HepG2 (cell line): ENCODE results near the gene SLA2. TPM values are rescaled to one million over a fixed set of nuclear protein-coding genes. Genes with fewer than 3 reads are reported as not detected.

Source experiments
- AGO2 ChIP-seq: fragments of 200-400 bp; formaldehyde crosslinking; optimal IDR thresholded peaks from 2 replicates; pipeline ENCODE3; 2017; ENCODE audit warnings: mild to moderate bottlenecking, low read depth, low read length, moderate library complexity
- ETS1 ChIP-seq: sonication (generic); formaldehyde crosslinking; IDR thresholded peaks from 2 replicates; pipeline ENCODE4 v1.4.0; 2020; ENCODE audit warnings: missing genetic modification reagents
- GMEB1 ChIP-seq: sonication (generic); formaldehyde crosslinking; IDR thresholded peaks from 2 replicates; pipeline ENCODE4 v1.5.1; 2020; ENCODE audit warnings: missing genetic modification reagents, mild to moderate bottlenecking, borderline replicate concordance
- HBP1 ChIP-seq: IDR thresholded peaks from 2 replicates; pipeline ENCODE4 v1.6.1; 2016; ENCODE audit warnings: low read depth, control low read depth
- HIVEP1 ChIP-seq: sonication (generic); formaldehyde crosslinking; IDR thresholded peaks from 2 replicates; pipeline ENCODE4 v1.4.0; 2020; ENCODE audit warnings: mild to moderate bottlenecking, missing genetic modification reagents
- HNRNPL ChIP-seq: fragments of 200-400 bp; formaldehyde crosslinking; IDR thresholded peaks from 2 replicates; pipeline ENCODE4 v1.6.1; 2017; ENCODE audit warnings: mild to moderate bottlenecking, low read depth, low read length
- KDM6A ChIP-seq: IDR thresholded peaks from 2 replicates; pipeline ENCODE4 v1.6.1; 2016; ENCODE audit warnings: low read depth
- MIER2 ChIP-seq: IDR thresholded peaks from 2 replicates; pipeline ENCODE4 v1.6.1; 2016; ENCODE audit warnings: missing biosample characterization, missing genetic modification reagents
- RAD51 ChIP-seq: fragments of 450-650 bp; IDR thresholded peaks from 2 replicates; pipeline ENCODE4 v1.6.1; 2016; ENCODE audit warnings: borderline replicate concordance
- RXRA ChIP-seq: sonication (generic); formaldehyde crosslinking; IDR thresholded peaks from 2 replicates; pipeline ENCODE4 v1.5.1; 2020; ENCODE audit warnings: missing genetic modification reagents
- SIX4 ChIP-seq: sonication (generic); formaldehyde crosslinking; IDR thresholded peaks from 2 replicates; pipeline ENCODE4 v1.4.0; 2020; ENCODE audit warnings: missing genetic modification reagents
- SMARCC2 ChIP-seq: fragments of 450-650 bp; IDR thresholded peaks from 2 replicates; pipeline ENCODE4 v1.6.1; 2017; ENCODE audit warnings: antibody characterized with exemption, mild to moderate bottlenecking
- SNAPC2 ChIP-seq: sonication (generic); formaldehyde crosslinking; IDR thresholded peaks from 2 replicates; pipeline ENCODE4 v1.8.1; 2022; ENCODE audit warnings: mild to moderate bottlenecking, missing genetic modification reagents
- ZMAT5 ChIP-seq: sonication (generic); formaldehyde crosslinking; IDR thresholded peaks from 2 replicates; pipeline ENCODE4 v1.5.0; 2020; ENCODE audit warnings: mild to moderate bottlenecking, low read depth, missing genetic modification reagents, borderline replicate concordance
- ZNF616 ChIP-seq: sonication (generic); formaldehyde crosslinking; IDR thresholded peaks from 2 replicates; pipeline ENCODE4 v1.5.0; 2020; ENCODE audit warnings: low read depth, mild to moderate bottlenecking, missing genetic modification reagents
- ZNF709 ChIP-seq: sonication (generic); formaldehyde crosslinking; IDR thresholded peaks from 2 replicates; pipeline ENCODE4 v1.5.0; 2020; ENCODE audit warnings: mild to moderate bottlenecking, missing genetic modification reagents
- polyA plus RNA-seq, 8 experiments: library from polyadenylated mRNA; depleted of rRNA in 3 of 8; stranded (reverse) in 7 of 8; unstranded in 1 of 8; fragments of >200 nt; fragmentation: Illumina TruSeq in 4 of 8; extraction: Trizol in 4 of 8; gene quantifications; 2 replicates each; pipeline versions ENCODE4 v1.2.1 to v1.2.3, GENCODE V29; 2011 to 2016; ENCODE audit warnings: low read depth in 4 of 8, missing spikeins in 1 of 8, mixed read lengths in 1 of 8; ENCODE audit not compliant: insufficient read depth in 1 of 8
- total RNA-seq, 5 experiments: library from RNA; depleted of rRNA; stranded (reverse); fragments of >200 nt; fragmentation: Illumina TruSeq; extraction: Trizol; gene quantifications; 2 replicates each; pipeline ENCODE4 v1.2.3, GENCODE V29; 2016; ENCODE audit warnings: low read depth in 1 of 5

Gene SLA2
- total and polyA plus RNA-seq, 2 of the 13 experiments (the other 11 are each of a cell fraction or from before 2014, with no cell fraction given) = 1.6 to 3.6 TPM

GRCh38 chr20:36647196-36648121 is 1.5 kb upstream of the SLA2 start (continued):
- TF ChIP-seq AGO2 (no peak), ETS1 (no peak), RAD51 (no peak), SMARCC2 (no peak), HNRNPL (no peak), MIER2 (0 out of 2 replicates have a peak, but pooled peaks have one; percentile 43), ZNF616 (CRISPR knock-in tag) (0 out of 2 replicates have a peak, but pooled peaks have one; percentile 32), KDM6A (CRISPR knock-in tag) (peak; percentile 59; the same call in 1 of the 2 replicates), RXRA (CRISPR knock-in tag) (no peak), SIX4 (CRISPR knock-in tag) (no peak), HIVEP1 (CRISPR knock-in tag) (no peak), SNAPC2 (CRISPR knock-in tag) (peak; percentile 60; the same call in 1 of the 2 replicates), ZMAT5 (CRISPR knock-in tag) (no peak), GMEB1 (CRISPR knock-in tag) (no peak), HBP1 (CRISPR knock-in tag) (no peak), ZNF709 (no peak; the same call in 1 of the 2 replicates)
